DMS79 treated with DMSO at 0.1 percent for 48 hours (cell line): ENCODE data around the gene RPRD1A.
"Not testable (repeated sequence)": the region's sequence is repeated elsewhere in the genome, so short reads cannot be mapped to it uniquely, and the experiment has no call there.

Experiments used
- DNase-seq: peaks from one replicate; lab custom pipeline; 2025; lab: John Stamatoyannopoulos, UW

RPRD1A gene

GRCh38 chr18:36067055-36067957, at the start of gene RPRD1A:
TSS of gene RPRD1A (minus strand) at chr18:36067559. CDS start at chr18:36067404, 155 bp downstream.
- peak; percentile 93 for DNase-seq

GRCh38 chr18:36116771-36117170, 49.4 kb upstream of the RPRD1A start:
- DNase-seq = not testable (repeated sequence)

GRCh38 chr18:36114738-36115137, 47.4 kb upstream of the RPRD1A start:
- no peak for DNase-seq

GRCh38 chr18:36114251-36114650, 46.9 kb upstream of the RPRD1A start:
- no peak for DNase-seq

DNA sequence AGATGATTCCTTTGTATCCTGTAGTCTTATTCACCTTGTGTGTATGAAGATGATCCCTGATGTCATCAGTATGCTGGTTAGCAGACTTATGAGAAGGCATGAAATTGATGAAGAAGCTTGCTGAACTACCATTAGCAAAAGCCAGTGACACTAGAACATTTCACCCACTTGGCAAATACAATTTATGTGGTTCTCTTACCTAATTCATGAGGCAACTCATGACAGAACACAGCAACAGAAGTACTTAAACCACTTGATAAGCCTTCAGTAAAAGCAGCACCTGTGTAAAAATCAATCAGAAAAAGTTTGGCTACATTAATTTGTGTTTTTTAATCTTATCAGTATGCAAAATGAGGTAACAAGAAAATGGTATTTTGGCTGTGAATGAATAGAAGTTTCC, 44.9 kb upstream of the RPRD1A start:
- DNase-seq = no peak

GRCh38 chr18:36109737-36110136, 42.4 kb upstream of the RPRD1A start:
- no peak for DNase-seq

- no peak for DNase-seq
These were observed 41.2 kb upstream of the RPRD1A start for GRCh38 chr18:36108601-36109000.

DNA sequence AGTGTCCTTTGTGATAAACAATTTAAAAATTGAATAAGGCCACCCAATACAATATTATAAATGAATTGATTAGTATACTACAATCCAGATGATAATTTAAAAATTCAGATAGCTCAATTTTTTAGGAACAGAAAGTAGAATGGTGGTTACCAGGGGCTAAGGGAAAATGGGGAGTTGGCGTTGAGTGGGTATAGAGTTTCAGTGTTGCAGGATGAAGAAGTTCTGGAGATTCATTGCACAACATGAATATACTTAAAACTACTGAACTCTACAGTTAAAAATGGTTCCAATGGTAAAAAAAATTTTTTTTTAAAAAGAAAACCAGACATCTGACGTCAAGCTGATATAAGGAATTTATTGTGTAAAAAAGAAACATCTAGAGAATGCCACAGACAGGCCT, 40.8 kb upstream of the RPRD1A start:
- no peak for DNase-seq

DNA sequence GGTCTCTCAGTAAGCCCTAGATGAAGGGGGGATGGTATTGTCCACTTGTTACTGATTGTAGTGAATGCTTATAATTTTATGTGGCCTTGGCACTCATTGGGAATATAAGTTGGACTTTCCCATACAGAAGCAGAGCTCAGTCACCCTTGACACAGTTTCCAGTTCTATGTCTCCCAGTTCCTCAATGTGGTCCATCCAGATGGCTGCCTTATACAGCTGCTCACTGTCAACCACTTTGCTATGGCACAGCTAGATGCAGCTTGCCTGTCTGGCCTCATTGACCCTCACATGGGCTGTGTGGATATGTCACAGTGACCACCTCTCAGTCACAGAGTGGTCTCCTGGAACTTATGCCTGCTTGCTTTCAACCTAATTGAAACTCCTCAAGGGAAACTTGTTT, 40.1 kb upstream of the RPRD1A start:
- no peak for DNase-seq

DNA sequence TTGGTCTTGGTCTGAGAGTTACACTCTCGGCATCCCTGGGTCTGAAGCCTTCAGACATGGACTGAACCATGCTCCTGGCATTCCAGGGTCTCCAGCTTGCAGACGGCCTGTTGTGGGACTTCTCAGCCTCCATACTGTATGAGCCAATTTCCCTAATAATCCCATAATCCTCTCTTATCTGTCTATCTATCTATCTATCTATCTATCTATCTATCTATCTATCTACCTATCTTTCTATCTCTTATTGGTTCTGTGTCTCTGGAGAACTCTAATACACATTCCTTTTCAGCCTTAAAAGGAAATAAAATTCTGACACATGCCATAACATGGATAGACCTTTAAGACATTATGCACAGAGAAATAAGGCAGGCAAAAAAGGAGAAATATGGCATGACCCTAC, 37.4 kb upstream of the RPRD1A start:
- DNase-seq = no peak

GRCh38 chr18:36101943-36102342, 34.6 kb upstream of the RPRD1A start:
- DNase-seq = no peak

DNA sequence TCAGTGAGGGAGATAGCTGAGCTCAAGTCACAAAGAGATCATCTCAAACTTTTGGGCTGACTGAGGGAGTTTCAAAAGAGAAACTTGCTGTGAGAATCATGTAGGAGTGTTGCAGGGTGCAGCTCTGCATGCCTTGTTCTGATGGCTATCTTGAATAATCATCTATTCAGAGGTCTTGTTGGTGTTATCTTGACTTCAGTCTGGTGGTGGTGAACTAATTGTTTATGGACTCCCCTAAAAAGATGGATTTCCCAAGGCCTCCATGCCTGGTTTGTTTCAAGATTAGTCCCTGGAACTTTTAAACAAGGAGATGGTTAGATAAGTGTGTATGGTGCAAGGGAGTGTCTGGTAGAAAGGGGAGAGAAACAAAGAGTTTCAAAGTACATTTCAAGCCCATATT, 32.0 kb upstream of the RPRD1A start:
- no peak for DNase-seq

DNA sequence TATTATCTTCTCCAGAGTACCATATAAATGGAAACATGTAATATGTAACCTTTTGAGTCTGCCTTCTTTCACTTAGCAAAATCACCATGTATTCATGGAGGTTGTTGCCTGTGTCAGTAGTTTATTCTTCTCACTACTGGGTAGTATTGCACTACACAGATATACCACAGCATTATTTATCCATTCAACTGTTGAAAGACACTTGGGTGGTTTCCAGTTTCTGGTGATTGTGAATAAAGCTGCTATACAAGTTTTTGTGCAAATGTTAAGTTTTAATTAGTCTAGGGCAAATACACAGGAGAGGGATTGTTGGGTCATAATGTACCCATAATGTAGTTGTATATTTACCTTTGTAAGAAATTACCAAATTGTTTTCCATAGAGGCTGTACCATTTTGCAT, 29.6 kb upstream of the RPRD1A start:
- DNase-seq = no peak

- peak; percentile 29 for DNase-seq
These were observed 28.7 kb upstream of the RPRD1A start for GRCh38 chr18:36095936-36096519.

DNA sequence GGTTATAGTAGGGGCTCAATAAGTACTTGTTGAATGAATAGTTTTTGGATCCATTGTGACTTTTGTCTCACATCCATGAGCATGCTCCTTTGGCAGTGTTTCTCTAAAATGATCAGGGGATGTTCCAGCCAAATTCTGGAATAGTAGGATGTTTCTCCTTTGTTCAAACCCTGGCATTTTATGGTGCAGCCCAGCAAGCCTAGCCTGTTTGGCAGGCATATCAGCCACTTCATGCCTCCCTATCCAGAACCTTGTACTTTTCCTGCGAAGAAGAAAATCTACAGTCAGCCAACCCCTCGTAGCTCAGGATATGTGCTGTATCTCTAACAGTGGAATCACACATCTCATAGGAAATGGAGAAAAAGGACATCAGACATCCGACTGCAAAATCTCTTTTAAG, 27.1 kb upstream of the RPRD1A start:
- DNase-seq = no peak

DNA sequence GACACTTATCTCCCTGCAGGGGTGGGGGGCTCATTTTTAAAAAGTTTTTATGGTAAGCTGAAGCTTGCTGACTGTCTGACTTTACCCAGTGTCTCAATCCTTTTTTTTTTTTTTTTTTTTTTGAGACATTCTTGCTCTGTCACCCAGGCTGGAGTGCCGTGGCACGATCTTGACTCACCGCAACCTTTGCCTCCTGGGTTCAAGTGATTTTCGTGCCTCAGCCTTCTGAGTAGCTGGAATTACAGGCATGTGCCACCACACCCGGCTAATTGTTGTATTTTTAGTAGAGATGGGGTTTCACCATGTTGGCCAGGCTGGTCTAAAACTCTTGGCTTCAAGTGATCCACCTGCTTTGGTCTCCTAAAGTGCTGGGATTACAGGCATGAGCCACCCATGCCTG, 24.8 kb upstream of the RPRD1A start:
- not testable (repeated sequence) for DNase-seq

GRCh38 chr18:36089001-36089400, 21.6 kb upstream of the RPRD1A start:
- no peak for DNase-seq

DNA sequence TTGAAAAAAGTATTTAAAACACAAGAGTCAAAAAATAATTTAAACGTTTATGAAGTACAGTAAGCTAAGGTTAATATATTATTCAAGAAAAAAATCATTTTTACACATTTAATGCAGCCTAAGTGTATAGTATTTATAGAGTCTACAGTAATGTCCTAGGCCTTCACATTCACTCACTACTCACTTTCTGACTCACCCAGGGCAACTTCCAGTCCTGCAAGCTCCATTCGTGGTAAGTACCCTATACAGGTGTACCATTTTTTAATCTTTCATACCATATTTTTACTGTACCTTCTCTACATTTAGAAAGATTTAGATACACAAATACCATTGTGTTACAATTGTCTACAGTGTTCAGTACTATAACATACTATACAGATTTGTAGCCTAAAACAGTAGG, 20.9 kb upstream of the RPRD1A start:
- no peak for DNase-seq

DNA sequence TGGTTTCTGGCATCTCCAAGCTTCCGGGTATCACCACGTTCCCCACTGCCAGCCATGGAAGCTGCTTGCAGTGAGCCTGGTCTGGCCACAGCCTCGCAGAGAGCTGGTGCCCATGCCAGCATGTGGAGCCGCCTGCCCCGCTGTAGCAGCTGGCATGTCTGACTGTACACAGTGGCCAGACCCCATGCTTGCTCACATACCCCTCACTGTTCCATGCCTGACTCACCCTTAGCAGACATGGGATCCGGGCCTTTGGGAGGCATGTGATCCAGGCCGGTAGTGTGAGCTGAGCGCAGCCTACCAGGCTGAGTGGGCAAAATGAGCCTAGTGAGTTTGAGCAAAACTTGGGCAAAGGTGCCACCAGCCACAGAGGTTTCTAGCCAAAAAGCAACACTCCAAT, 18.8 kb upstream of the RPRD1A start:
- DNase-seq = no peak

- DNase-seq = no peak
These were observed 17.8 kb upstream of the RPRD1A start for GRCh38 chr18:36085195-36085594.

DNA sequence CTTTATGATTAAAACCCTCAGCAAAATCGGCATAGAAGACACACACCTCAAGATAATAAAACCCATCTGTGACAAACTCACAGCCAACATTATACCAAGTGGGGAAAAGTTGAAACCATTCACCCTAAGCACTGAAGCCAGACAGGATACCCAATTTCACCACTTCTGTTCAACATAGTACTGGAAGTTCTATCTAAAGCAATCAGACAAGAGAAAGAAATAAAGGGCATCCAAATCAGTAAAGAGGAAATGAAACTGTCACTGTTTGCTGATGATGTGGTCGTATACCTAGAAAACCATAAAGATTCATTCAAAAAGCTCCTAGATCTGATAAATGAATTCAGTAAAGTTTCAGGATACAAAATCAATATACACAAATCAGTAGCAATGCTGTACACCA, 16.4 kb upstream of the RPRD1A start:
- no peak for DNase-seq

DNA sequence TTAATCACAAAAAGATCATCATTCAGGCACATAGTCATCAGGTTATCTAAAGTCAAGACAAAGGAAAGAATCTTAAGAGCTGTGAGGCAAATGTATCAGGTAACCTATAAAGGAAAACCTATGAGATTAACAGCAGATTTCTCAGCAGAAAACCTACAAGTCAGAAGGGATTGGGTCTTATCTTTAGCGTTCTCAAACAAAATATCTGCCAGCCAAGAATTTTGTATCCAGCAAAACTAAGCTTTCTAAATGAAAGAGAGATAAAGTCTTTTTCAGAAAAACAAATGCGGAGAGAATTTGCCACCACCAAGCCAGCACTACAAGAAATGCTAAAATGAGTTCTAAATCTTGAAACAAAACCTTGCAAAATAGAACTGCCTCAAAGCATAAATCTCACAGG, 13.8 kb upstream of the RPRD1A start:
- DNase-seq = not testable (repeated sequence)

GRCh38 chr18:36078751-36079529, 11.6 kb upstream of the RPRD1A start:
- no peak for DNase-seq
